ENCODE data around the gene ACBD3. TPM values are rescaled to one million over a fixed set of nuclear protein-coding genes. Genes with fewer than 3 reads are reported as not detected.

ACBD3 gene
- 76.9 and 80.3 TPM in 2 replicates for total RNA-seq

DNA sequence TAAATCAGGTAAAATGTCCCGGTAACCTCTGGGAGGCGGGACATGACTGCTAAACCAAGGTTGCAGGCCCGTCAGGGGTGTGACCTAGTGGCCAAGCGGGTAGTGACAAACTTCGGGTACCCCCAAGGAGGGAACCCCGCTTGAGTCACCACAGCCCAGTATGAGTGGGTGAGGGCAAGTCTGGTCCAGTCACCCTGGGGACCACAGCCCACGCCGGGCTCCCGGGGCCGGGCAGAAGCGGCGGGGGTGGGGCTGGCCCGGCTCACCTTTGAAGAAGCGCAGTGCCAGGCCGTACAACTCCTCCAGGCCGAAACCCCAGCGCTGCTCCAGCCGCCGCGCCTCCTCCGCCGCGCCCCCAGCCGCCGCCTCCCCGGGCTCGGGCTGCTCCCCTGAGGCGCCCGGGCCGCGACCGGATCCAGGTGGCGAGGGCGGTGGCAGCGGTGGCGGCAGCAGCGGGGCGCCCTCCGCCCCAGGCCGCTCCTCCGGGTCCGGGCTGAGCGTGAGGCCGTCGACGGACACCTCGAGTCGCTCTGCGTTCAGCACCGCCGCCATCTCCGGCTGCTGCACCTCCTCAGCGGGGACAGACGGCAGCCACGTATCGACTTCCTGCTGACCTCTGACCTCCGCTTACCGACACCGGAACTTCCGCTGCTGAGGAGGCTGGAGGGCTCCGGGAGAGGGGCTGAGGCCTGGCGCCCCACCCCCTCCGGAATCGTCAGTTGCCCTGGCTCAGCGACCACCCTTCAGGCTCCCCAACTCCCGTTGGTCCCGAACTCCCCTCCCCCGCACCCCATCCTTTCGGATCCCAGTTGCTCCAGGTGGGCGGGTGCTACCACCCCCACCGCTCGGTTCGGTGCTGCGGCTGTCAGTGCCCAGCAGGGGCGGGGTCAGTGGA, at the start of gene ACBD3:
Gene ACBD3, minus strand, starts transcription at position 618 of the 895 bp plus-strand sequence. Its CDS starts 66 bp downstream, at position 552.
- TF ChIP-seq, protein P1, sequence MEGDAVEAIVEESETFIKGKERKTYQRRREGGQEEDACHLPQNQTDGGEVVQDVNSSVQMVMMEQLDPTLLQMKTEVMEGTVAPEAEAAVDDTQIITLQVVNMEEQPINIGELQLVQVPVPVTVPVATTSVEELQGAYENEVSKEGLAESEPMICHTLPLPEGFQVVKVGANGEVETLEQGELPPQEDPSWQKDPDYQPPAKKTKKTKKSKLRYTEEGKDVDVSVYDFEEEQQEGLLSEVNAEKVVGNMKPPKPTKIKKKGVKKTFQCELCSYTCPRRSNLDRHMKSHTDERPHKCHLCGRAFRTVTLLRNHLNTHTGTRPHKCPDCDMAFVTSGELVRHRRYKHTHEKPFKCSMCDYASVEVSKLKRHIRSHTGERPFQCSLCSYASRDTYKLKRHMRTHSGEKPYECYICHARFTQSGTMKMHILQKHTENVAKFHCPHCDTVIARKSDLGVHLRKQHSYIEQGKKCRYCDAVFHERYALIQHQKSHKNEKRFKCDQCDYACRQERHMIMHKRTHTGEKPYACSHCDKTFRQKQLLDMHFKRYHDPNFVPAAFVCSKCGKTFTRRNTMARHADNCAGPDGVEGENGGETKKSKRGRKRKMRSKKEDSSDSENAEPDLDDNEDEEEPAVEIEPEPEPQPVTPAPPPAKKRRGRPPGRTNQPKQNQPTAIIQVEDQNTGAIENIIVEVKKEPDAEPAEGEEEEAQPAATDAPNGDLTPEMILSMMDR (IDR thresholded peaks at IDR 0.05; ENCODE audit: extremely low read depth, low read depth, low read length) = no peak
- peak; percentile 97 for DNase-seq (ENCODE audit: insufficient read length, low spot score, missing footprints)
- H3K27ac ChIP-seq (ENCODE audit: low read depth, low read length) = peak within 1 kb of the TSS; percentile 87
- H3K9me3 ChIP-seq (ENCODE audit: low read depth, low read length) = no peaks in the 10 kb centered on the region
- H3K4me2 ChIP-seq (ENCODE audit: insufficient read depth, low read length) = peak within 1 kb of the TSS; percentile 87
- H3K36me3 ChIP-seq (ENCODE audit: insufficient read depth, low read length) = peaks cover 10% of the 10 kb centered on the region
- peaks cover 38% of the 10 kb centered on the region for H4K20me1 ChIP-seq (ENCODE audit: insufficient read depth, low read length)
- no peaks in the 10 kb centered on the region for H3K27me3 ChIP-seq (ENCODE audit: insufficient read depth, low read length)
- peak within 1 kb of the TSS; percentile 96 for H3K4me3 ChIP-seq (ENCODE audit: insufficient read depth, low read length)
- peak within 1 kb of the TSS; percentile 89 for H2AFZ ChIP-seq (ENCODE audit: low read length)
- peaks cover 23% of the 10 kb centered on the region for H3K4me1 ChIP-seq (ENCODE audit: insufficient read depth, low read length)
- H3K79me2 ChIP-seq (ENCODE audit: insufficient read depth, low read length) = peaks cover 58% of the 10 kb centered on the region

DNA sequence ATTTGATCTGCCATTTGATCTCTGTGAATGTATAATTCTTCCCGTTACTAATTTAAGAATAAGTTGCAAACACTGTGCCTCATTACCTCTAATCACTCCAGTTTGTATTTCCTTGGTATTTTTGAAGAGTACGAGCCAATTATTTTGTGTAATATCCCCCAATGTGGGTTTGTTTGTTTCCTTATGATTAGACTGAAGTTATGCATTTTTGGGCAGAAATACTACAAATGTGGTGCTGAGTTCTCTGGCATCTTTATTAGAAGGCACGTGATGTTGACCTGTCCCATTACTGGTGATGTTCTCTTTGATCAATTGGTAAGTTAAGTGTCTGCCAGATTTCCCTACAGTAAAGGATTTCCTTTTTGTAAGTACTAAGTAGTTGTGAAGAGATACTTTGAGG, 47.3 kb upstream of the ACBD3 start:
- H3K36me3 ChIP-seq (ENCODE audit: insufficient read depth, low read length) = no peaks in the 10 kb centered on the region
- no peaks in the 10 kb centered on the region for H3K79me2 ChIP-seq (ENCODE audit: insufficient read depth, low read length)
- no peak overlapping the region for H2AFZ ChIP-seq (ENCODE audit: low read length)
- no peaks in the 10 kb centered on the region for H3K27me3 ChIP-seq (ENCODE audit: insufficient read depth, low read length)
- no peaks in the 10 kb centered on the region for H4K20me1 ChIP-seq (ENCODE audit: insufficient read depth, low read length)
- H3K4me1 ChIP-seq (ENCODE audit: insufficient read depth, low read length) = no peaks in the 10 kb centered on the region
- no peak overlapping the region for H3K27ac ChIP-seq (ENCODE audit: low read depth, low read length)
- TF ChIP-seq, protein P1 (IDR thresholded peaks at IDR 0.05; ENCODE audit: extremely low read depth, low read depth, low read length) = no peak
- no peak overlapping the region for H3K4me2 ChIP-seq (ENCODE audit: insufficient read depth, low read length)
- DNase-seq (ENCODE audit: insufficient read length, low spot score, missing footprints) = no peak
- no peak overlapping the region for H3K4me3 ChIP-seq (ENCODE audit: insufficient read depth, low read length)
- H3K9me3 ChIP-seq (ENCODE audit: low read depth, low read length) = no peaks in the 10 kb centered on the region

DNA sequence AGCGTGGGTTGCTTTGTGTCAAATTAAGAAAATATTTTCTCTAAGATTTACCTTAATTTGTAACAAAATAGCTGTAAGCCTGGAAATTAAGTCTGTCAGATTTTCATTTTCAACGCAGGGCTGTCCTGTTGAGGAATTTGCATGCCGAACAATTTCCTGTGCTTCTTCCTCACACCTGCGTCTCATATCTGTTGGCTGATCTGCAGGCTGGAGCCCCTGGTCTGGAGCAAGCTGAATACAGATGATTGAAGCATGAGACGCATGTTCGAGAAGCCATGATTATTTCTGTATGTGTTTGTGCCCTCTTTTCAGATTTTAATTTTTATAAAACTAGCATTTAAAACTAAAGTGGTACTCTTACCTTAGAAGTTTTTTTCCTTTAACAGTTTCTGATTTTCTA, 46.8 kb upstream of the ACBD3 start:
- DNase-seq (ENCODE audit: insufficient read length, low spot score, missing footprints) = no peak
- no peaks in the 10 kb centered on the region for H3K27me3 ChIP-seq (ENCODE audit: insufficient read depth, low read length)
- no peak overlapping the region for H2AFZ ChIP-seq (ENCODE audit: low read length)
- no peak overlapping the region for H3K4me2 ChIP-seq (ENCODE audit: insufficient read depth, low read length)
- no peaks in the 10 kb centered on the region for H3K9me3 ChIP-seq (ENCODE audit: low read depth, low read length)
- H3K36me3 ChIP-seq (ENCODE audit: insufficient read depth, low read length) = no peaks in the 10 kb centered on the region
- no peaks in the 10 kb centered on the region for H4K20me1 ChIP-seq (ENCODE audit: insufficient read depth, low read length)
- TF ChIP-seq, protein P1 (IDR thresholded peaks at IDR 0.05; ENCODE audit: extremely low read depth, low read depth, low read length) = no peak
- no peak overlapping the region for H3K27ac ChIP-seq (ENCODE audit: low read depth, low read length)
- H3K4me1 ChIP-seq (ENCODE audit: insufficient read depth, low read length) = no peaks in the 10 kb centered on the region
- no peak overlapping the region for H3K4me3 ChIP-seq (ENCODE audit: insufficient read depth, low read length)
- no peaks in the 10 kb centered on the region for H3K79me2 ChIP-seq (ENCODE audit: insufficient read depth, low read length)

DNA sequence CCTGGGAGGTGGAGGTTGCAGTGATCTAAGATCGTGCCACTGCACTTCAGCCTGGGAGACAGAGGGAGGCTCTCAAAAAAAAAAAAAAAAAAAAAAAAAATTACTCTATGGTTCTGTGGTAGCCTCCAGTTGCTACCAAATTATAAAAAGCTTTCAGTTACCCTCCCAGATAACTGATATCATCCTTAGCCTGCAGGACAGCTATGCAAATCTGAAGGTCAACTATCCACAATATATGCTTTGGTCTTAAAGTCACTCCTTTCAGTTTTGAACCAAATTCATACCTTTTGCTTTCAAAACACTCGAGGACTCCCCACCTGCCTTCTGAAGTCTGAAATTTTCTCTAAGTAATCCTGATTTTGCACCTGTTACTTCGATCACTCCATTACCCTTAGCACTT, 40.1 kb upstream of the ACBD3 start:
- TF ChIP-seq, protein P1 (IDR thresholded peaks at IDR 0.05; ENCODE audit: extremely low read depth, low read depth, low read length) = no peak
- Histone ChIP-seq H3K4me3 (ENCODE audit: insufficient read depth, low read length) (no peak overlapping the region), H3K79me2 (ENCODE audit: insufficient read depth, low read length) (no peaks in the 10 kb centered on the region), H2AFZ (ENCODE audit: low read length) (no peak overlapping the region), H3K36me3 (ENCODE audit: insufficient read depth, low read length) (no peaks in the 10 kb centered on the region), H4K20me1 (ENCODE audit: insufficient read depth, low read length) (no peaks in the 10 kb centered on the region), H3K27me3 (ENCODE audit: insufficient read depth, low read length) (peaks cover 14% of the 10 kb centered on the region), H3K9me3 (ENCODE audit: low read depth, low read length) (no peaks in the 10 kb centered on the region), H3K4me1 (ENCODE audit: insufficient read depth, low read length) (peaks cover 3% of the 10 kb centered on the region), H3K4me2 (ENCODE audit: insufficient read depth, low read length) (no peak overlapping the region), H3K27ac (ENCODE audit: low read depth, low read length) (no peak overlapping the region)
- DNase-seq (ENCODE audit: insufficient read length, low spot score, missing footprints) = no peak

All from osteoblast (primary cell).